ENCODE measurements around the gene SAMD9L. TPM values are rescaled to one million over a fixed set of nuclear protein-coding genes. Genes with fewer than 3 reads are reported as not detected.

The SAMD9L gene
- polyA plus RNA-seq, 2 of the 4 experiments (the other 2 are of a cell fraction): 0.44 to 1.5 TPM

- no peak for DNase-seq (ENCODE audit: low read depth in 1 of 2, low spot score in 1 of 2)
- 42% methylated on average over 1 of the region's 1 CpG for WGBS (ENCODE audit: missing lambda C conversion rate)
- Histone ChIP-seq H3K9me3 (no peaks in the 10 kb centered on the region), H3K4me1 (peaks cover 2% of the 10 kb centered on the region; the same call in 1 of the 3 replicates), H3K27ac (no peak overlapping the region), H3K4me3 (no peak overlapping the region), H3K4me2 (no peak overlapping the region)
- CTCF ChIA-PET: no interaction called here
- no peak for ATAC-seq
- no peak for FAIRE-seq
- TF ChIP-seq EP300 (IDR thresholded peaks at IDR 0.05) (no peak), HDAC2 (IDR thresholded peaks at IDR 0.05) (no peak), CBX8 (IDR thresholded peaks at IDR 0.05) (no peak), HES2 (IDR thresholded peaks at IDR 0.05) (no peak), FOSL2 (IDR thresholded peaks at IDR 0.05) (no peak), FOSL2 (CRISPR knock-in tag; IDR thresholded peaks at IDR 0.05) (no peak), RARB (CRISPR knock-in tag; IDR thresholded peaks at IDR 0.05) (no peak), KDM1A (IDR thresholded peaks at IDR 0.05; ENCODE audit: low read depth) (no peak)
- POLR2A ChIA-PET: no interaction called here
Observed at GRCh38 chr7:93142127-93142526, 6.1 kb downstream of the SAMD9L start.

- no peak for ATAC-seq
- FAIRE-seq: no peak
- CTCF ChIA-PET: no interaction called here
- POLR2A ChIA-PET: no interaction called here
- no peak overlapping the region for H3K4me2 ChIP-seq
- TF ChIP-seq KDM5A (IDR thresholded peaks at IDR 0.05) (no peak), CEBPB (IDR thresholded peaks at IDR 0.05) (no peak), RFX5 (IDR thresholded peaks at IDR 0.05) (no peak), GATA3 (IDR thresholded peaks at IDR 0.05; ENCODE audit: borderline replicate concordance) (no peak), JUNB (IDR thresholded peaks at IDR 0.05) (no peak), NR3C1 (IDR thresholded peaks at IDR 0.05) (no peak), FOSB (CRISPR knock-in tag; IDR thresholded peaks at IDR 0.05) (no peak), SREBF2 (IDR thresholded peaks at IDR 0.05) (no peak), RARB (CRISPR knock-in tag; IDR thresholded peaks at IDR 0.05) (no peak), HES2 (IDR thresholded peaks at IDR 0.05) (no peak), ZNF302 (CRISPR knock-in tag; IDR thresholded peaks at IDR 0.05) (no peak), ZC3H11A (IDR thresholded peaks at IDR 0.05) (no peak), HOXB5 (CRISPR knock-in tag; IDR thresholded peaks at IDR 0.05) (no peak), HOXA7 (CRISPR knock-in tag; IDR thresholded peaks at IDR 0.05) (no peak), FOSL2 (IDR thresholded peaks at IDR 0.05) (no peak), FOSL2 (CRISPR knock-in tag; IDR thresholded peaks at IDR 0.05) (no peak), EHF (CRISPR knock-in tag; IDR thresholded peaks at IDR 0.05) (no peak), MYC (IDR thresholded peaks at IDR 0.05; ENCODE audit: borderline replicate concordance, low read length) (no peak), TP53 (CRISPR knock-in tag; IDR thresholded peaks at IDR 0.05) (no peak), E2F6 (IDR thresholded peaks at IDR 0.05; ENCODE audit: borderline replicate concordance, low read depth) (no peak), BCL3 (IDR thresholded peaks at IDR 0.05) (no peak)
- no peaks in the 10 kb centered on the region for H3K4me1 ChIP-seq
- H3K9me3 ChIP-seq: no peaks in the 10 kb centered on the region
- no peak overlapping the region for H3K27ac ChIP-seq
- H3K4me3 ChIP-seq: no peak overlapping the region
- DNase-seq (ENCODE audit: low read depth in 1 of 2, low spot score in 1 of 2): no peak
- 79% methylated on average over 3 of the region's 3 CpGs for WGBS (ENCODE audit: missing lambda C conversion rate)
Observed at GRCh38 chr7:93140582-93141191, 7.5 kb downstream of the SAMD9L start.

GRCh38 chr7:93138576-93138975 is 9.6 kb downstream of the SAMD9L start:
- Histone ChIP-seq H3K4me2 (no peak overlapping the region), H3K27ac (no peak overlapping the region), H3K9me3 (0 out of 3 replicates have a peak, but pooled peaks cover 7% of the 10 kb centered on the region), H3K4me3 (no peak overlapping the region), H3K4me1 (no peaks in the 10 kb centered on the region)
- ATAC-seq: no peak
- no peak for FAIRE-seq
- ChIA-PET CTCF (no interaction called here), POLR2A (no interaction called here)
- no peak for DNase-seq (ENCODE audit: low read depth in 1 of 2, low spot score in 1 of 2)
- 71% methylated on average over 4 of the region's 4 CpGs for WGBS (ENCODE audit: missing lambda C conversion rate)
- TF ChIP-seq E2F6 (IDR thresholded peaks at IDR 0.05; ENCODE audit: borderline replicate concordance, low read depth) (no peak), NPAS2 (CRISPR knock-in tag; IDR thresholded peaks at IDR 0.05; ENCODE audit: borderline replicate concordance) (no peak), HOXB13 (CRISPR knock-in tag; IDR thresholded peaks at IDR 0.05; ENCODE audit: low read depth) (no peak), JUN (IDR thresholded peaks at IDR 0.05) (no peak), POLR2A (IDR thresholded peaks at IDR 0.05; ENCODE audit: low read length) (no peak), CBX8 (IDR thresholded peaks at IDR 0.05) (no peak), ELK1 (IDR thresholded peaks at IDR 0.05; ENCODE audit: low read depth, low read length) (no peak), GATA3 (IDR thresholded peaks at IDR 0.05; ENCODE audit: borderline replicate concordance) (no peak), PBX3 (IDR thresholded peaks at IDR 0.05) (no peak), NFE2L2 (conservative IDR thresholded peaks at IDR 0.05; ENCODE audit: low read length) (no peak)
